ENCODE measurements around the gene SRRM2. TPM values are rescaled to one million over a fixed set of nuclear protein-coding genes. Genes with fewer than 3 reads are reported as not detected.

Gene SRRM2
- total and polyA plus RNA-seq, 9 of the 15 experiments (the other 6 are each of a cell fraction or from before 2014, with no cell fraction given): 26.7 to 563 (median 81.1) TPM

DNA sequence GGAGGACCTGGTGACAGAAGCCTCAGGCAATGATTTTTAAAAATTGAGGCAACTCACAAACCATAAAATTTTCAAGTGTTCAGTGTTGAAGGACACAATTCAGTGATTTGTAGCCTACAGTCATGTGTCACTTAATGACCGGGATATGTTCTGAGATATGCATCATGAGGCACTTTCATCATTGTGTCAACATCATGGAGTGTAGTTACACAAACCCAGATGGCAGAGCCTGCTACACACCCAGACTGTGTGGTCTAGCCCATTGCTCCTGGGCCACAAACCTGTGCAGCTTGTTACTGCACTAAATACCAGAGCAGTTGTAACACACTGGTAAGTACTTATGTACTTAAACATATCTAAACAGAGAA is 47.4 kb downstream of the SRRM2 start (continued):
- TF ChIP-seq, protein P1, sequence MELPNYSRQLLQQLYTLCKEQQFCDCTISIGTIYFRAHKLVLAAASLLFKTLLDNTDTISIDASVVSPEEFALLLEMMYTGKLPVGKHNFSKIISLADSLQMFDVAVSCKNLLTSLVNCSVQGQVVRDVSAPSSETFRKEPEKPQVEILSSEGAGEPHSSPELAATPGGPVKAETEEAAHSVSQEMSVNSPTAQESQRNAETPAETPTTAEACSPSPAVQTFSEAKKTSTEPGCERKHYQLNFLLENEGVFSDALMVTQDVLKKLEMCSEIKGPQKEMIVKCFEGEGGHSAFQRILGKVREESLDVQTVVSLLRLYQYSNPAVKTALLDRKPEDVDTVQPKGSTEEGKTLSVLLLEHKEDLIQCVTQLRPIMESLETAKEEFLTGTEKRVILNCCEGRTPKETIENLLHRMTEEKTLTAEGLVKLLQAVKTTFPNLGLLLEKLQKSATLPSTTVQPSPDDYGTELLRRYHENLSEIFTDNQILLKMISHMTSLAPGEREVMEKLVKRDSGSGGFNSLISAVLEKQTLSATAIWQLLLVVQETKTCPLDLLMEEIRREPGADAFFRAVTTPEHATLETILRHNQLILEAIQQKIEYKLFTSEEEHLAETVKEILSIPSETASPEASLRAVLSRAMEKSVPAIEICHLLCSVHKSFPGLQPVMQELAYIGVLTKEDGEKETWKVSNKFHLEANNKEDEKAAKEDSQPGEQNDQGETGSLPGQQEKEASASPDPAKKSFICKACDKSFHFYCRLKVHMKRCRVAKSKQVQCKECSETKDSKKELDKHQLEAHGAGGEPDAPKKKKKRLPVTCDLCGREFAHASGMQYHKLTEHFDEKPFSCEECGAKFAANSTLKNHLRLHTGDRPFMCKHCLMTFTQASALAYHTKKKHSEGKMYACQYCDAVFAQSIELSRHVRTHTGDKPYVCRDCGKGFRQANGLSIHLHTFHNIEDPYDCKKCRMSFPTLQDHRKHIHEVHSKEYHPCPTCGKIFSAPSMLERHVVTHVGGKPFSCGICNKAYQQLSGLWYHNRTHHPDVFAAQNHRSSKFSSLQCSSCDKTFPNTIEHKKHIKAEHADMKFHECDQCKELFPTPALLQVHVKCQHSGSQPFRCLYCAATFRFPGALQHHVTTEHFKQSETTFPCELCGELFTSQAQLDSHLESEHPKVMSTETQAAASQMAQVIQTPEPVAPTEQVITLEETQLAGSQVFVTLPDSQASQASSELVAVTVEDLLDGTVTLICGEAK (IDR thresholded peaks at IDR 0.05): no peak
- TF ChIP-seq, protein P1 (CRISPR knock-in tag; IDR thresholded peaks at IDR 0.05): no peak
- TF ChIP-seq ZKSCAN8 (CRISPR knock-in tag; IDR thresholded peaks at IDR 0.05): no peak
